ENCODE data around the gene PHC3. TPM values are rescaled to one million over a fixed set of nuclear protein-coding genes. Genes with fewer than 3 reads are reported as not detected.

Gene PHC3
- total RNA-seq, 3 donors from 2014 or later = 65.1 to 117 (median 87.2) TPM

DNA sequence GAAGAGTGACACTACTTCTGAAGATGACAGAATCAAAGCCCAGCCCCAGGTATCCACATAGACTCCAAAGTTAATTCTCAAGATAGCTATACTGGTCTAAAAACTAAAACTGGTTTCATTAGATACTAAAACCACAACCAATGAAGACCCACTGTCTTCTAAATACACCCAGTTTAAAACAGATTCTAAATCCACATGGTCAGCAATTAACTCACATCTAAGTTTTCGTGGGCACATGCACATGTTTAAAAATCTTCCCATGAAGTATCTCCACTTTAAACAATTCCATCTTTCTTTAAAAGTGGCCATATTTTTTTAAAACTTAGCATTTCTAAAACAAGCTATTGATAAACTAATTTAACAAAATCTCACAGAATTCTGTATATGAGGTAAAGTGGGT is 80.6 kb downstream of the PHC3 start:
- no peak overlapping the region for H3K4me3 ChIP-seq
- TF ChIP-seq POLR2A (IDR thresholded peaks at IDR 0.05) = no peak
- TF ChIP-seq CTCF (IDR thresholded peaks at IDR 0.05) = no peak
- TF ChIP-seq POLR2AphosphoS5 (IDR thresholded peaks at IDR 0.05) = no peak
- no peaks in the 10 kb centered on the region for H3K27me3 ChIP-seq
- H3K9me3 ChIP-seq = no peaks in the 10 kb centered on the region
- H3K27ac ChIP-seq = no peak overlapping the region
- intact Hi-C loops (cut with DNase I; ENCODE audit: low total_unique reads) = no loop called here
- no peaks in the 10 kb centered on the region for H3K4me1 ChIP-seq
- no peaks in the 10 kb centered on the region for H3K36me3 ChIP-seq
- no peak for DNase-seq (ENCODE audit: low spot score in 2 of 2)

DNA sequence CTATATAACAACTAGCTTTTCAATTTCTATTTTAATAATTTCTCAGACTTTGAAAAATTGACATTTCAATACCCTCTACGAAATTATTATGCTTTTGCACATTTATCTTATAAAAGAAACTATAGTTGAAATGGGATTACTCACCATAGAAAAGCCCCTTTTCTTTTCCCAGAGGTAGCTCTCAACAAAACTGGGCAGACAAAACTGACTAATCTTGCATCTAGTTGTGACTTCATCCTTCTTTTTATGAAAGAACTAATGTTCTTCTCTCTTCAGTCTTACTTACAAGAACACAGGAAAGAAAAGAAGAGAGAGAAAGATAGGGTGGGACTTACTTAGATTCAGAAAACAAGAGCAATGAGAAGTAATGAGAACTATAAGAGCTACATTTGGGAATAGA is 82.8 kb downstream of the PHC3 start:
- intact Hi-C loops (cut with DNase I; ENCODE audit: low total_unique reads) = no loop called here
- H3K4me3 ChIP-seq = no peak overlapping the region
- no peaks in the 10 kb centered on the region for H3K36me3 ChIP-seq

GRCh38 chr3:170096342-170096741 is 85.2 kb downstream of the PHC3 start:
- Histone ChIP-seq H3K27me3 (no peaks in the 10 kb centered on the region), H3K9me3 (no peaks in the 10 kb centered on the region), H3K4me3 (no peak overlapping the region), H3K36me3 (no peaks in the 10 kb centered on the region), H3K27ac (no peak overlapping the region), H3K4me1 (no peaks in the 10 kb centered on the region)
- intact Hi-C loops (cut with DNase I; ENCODE audit: low total_unique reads) = no loop called here
- TF ChIP-seq POLR2A (IDR thresholded peaks at IDR 0.05) (no peak), CTCF (IDR thresholded peaks at IDR 0.05) (no peak), POLR2AphosphoS5 (IDR thresholded peaks at IDR 0.05) (no peak)
- DNase-seq (ENCODE audit: low spot score in 2 of 2) = no peak

More for the DNA sequence above, 82.8 kb downstream of the PHC3 start:
- TF ChIP-seq POLR2A (IDR thresholded peaks at IDR 0.05) = no peak
- TF ChIP-seq CTCF (IDR thresholded peaks at IDR 0.05) = no peak
- Histone ChIP-seq H3K9me3 (no peaks in the 10 kb centered on the region), H3K27me3 (no peaks in the 10 kb centered on the region), H3K27ac (no peak overlapping the region), H3K4me1 (no peaks in the 10 kb centered on the region)
- DNase-seq (ENCODE audit: low spot score in 2 of 2) = no peak

DNA sequence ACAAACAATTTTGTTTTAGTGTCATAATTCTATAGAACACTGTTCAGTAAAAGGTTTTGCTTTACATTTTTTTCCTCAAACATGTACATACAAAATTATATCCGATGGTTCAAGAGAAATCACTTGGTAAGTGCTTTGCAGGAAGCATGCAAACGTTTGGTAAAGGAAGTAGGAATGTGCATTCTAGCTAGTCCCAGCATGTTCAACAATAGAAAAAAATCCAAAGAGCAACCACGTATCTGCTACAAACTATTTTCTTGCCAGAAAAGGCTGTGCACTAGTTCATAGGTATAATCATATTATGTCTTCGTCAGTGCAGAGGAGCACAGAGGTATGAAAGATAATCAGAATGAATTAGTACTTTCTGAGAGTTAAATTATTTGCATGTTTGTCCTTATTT is 85.8 kb downstream of the PHC3 start:
- Histone ChIP-seq H3K9me3 (no peaks in the 10 kb centered on the region), H3K27me3 (no peaks in the 10 kb centered on the region), H3K4me1 (no peaks in the 10 kb centered on the region), H3K4me3 (no peak overlapping the region), H3K27ac (no peak overlapping the region), H3K36me3 (no peaks in the 10 kb centered on the region)
- no peak for DNase-seq (ENCODE audit: low spot score in 2 of 2)
- intact Hi-C loops (cut with DNase I; ENCODE audit: low total_unique reads) = no loop called here
- TF ChIP-seq CTCF (IDR thresholded peaks at IDR 0.05) = no peak
- TF ChIP-seq POLR2AphosphoS5 (IDR thresholded peaks at IDR 0.05) = no peak
- no peak for TF ChIP-seq POLR2A (IDR thresholded peaks at IDR 0.05)

DNA sequence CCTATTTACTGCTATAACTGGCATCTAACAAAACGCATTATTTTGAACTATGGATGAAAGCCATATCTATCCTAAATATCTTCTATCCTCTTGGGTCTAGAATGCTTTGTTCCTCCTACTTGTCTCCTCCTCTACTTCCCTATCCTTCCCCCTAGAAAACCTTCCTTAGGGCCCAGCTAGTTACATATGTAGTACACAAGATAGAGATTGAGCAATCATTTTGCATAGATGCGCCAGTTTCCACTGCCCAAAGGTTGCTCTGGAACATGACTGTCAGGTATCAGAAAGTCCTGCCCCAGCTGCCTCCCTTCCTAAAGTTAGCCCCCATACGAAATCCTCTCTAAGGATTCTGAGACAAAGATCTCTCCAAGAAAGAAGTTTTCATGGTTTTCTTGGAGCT is 88.6 kb downstream of the PHC3 start:
- Histone ChIP-seq H3K4me1 (no peaks in the 10 kb centered on the region), H3K27me3 (no peaks in the 10 kb centered on the region), H3K36me3 (no peaks in the 10 kb centered on the region), H3K9me3 (no peaks in the 10 kb centered on the region), H3K27ac (no peak overlapping the region), H3K4me3 (no peak overlapping the region)
- no peak for DNase-seq (ENCODE audit: low spot score in 2 of 2)
- intact Hi-C loops (cut with DNase I; ENCODE audit: low total_unique reads) = no loop called here
- TF ChIP-seq POLR2A (IDR thresholded peaks at IDR 0.05) (no peak), CTCF (IDR thresholded peaks at IDR 0.05) (no peak), POLR2AphosphoS5 (IDR thresholded peaks at IDR 0.05) (no peak)
